ENCODE results near the gene ADGRA1.
"Not testable (repeated sequence)": the region's sequence is repeated elsewhere in the genome, so short reads cannot be mapped to it uniquely, and the experiment has no call there.

ADGRA1 gene, protein sequence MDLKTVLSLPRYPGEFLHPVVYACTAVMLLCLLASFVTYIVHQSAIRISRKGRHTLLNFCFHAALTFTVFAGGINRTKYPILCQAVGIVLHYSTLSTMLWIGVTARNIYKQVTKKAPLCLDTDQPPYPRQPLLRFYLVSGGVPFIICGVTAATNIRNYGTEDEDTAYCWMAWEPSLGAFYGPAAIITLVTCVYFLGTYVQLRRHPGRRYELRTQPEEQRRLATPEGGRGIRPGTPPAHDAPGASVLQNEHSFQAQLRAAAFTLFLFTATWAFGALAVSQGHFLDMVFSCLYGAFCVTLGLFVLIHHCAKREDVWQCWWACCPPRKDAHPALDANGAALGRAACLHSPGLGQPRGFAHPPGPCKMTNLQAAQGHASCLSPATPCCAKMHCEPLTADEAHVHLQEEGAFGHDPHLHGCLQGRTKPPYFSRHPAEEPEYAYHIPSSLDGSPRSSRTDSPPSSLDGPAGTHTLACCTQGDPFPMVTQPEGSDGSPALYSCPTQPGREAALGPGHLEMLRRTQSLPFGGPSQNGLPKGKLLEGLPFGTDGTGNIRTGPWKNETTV

DNA sequence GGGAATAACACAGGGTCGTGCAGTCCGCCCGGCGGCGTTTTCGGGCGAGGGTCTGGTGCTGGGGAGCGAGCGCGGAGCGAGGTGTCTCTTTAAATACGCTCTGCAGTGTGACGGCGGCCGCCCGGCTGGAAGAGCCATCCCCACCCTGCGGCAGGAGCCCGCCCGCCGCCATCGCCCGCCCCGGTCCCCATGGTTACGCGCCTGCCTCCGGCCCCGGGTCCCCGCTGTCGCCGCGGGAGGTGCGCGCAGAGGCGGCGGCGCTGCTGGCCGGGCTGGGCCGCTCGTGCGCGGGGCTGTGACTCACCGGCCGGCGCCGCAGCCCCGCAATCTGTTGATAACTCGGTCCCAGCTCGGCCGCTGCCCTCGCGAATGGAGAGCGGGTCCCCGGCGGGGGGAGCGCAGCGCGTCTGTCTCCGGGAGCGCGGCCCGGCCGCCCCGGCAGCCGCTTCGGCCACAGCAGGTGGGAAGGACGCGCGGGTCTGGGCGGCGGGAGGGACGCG is at the start of gene ADGRA1:
TSS of gene ADGRA1 (plus strand) at position 246 of the 500 bp plus-strand sequence. CDS start 986 bp downstream, outside the sequence.
- no peak for DNase-seq

- no peak for DNase-seq
Measured at GRCh38 chr10:133038036-133038823, 49.5 kb upstream of the ADGRA1 start.

GRCh38 chr10:133039107-133039802 is 48.5 kb upstream of the ADGRA1 start:
- no peak for DNase-seq

GRCh38 chr10:133039803-133040165 is 47.9 kb upstream of the ADGRA1 start:
- DNase-seq, result no peak

- no peak for DNase-seq
Measured at GRCh38 chr10:133040198-133040597, 47.5 kb upstream of the ADGRA1 start.

DNA sequence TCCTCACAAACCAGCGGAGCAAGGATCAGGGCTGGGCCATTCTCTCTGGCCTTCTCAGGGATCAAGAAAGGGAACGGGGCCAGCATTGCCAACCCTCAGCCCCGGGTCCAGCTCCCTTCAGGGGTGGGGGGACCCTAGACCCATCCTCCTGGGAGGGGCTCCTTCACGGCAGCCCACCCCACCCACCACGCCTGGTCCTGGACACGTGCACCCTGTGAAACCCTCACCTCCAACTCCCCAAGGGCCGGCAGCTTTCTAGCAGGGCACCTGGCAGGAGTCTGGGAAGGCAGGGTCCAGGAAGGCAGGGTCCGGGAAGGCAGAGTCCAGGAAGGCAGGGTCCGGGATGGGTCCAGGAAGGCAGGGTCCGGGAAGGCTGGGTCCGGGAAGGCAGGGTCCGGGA is 46.6 kb upstream of the ADGRA1 start:
- DNase-seq, result no peak

DNA sequence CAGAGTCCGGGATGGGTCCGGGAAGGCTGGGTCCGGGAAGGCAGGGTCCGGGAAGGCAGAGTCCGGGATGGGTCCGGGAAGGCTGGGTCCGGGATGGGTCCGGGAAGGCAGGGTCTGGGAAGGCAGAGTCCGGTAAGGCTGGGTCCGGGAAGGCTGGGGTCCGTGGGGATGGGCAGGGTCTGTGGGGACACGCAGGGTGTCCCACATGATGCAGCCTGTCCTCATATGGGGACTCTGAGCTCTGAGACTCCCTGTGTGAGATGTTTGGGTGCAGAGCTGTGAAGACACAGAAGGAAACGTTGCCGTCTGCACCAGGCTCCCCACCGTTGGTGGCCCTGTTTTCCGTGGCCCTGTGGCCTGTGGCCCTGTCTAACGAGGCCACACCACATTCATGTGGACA is 45.7 kb upstream of the ADGRA1 start:
- no peak for DNase-seq

DNA sequence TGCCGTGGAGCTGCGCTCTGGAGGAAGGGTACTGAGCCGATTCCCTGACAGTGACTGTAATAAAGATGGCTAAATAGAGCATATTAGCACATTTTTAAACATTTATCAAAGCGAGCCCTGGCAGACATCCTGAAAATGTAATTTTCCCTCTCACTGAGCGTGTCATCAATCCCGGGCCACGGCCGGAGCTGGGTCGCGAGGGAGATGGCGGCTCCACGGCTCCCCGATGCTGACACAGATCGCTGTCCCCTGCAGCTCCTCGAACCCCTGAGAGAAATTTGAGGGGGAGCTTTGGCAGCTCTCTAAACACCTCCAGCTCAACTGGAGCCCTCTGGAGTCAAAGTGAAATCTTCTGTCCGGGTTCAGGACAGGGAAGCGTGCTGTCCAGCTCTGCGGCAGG is 44.9 kb upstream of the ADGRA1 start:
- no peak for DNase-seq

DNA sequence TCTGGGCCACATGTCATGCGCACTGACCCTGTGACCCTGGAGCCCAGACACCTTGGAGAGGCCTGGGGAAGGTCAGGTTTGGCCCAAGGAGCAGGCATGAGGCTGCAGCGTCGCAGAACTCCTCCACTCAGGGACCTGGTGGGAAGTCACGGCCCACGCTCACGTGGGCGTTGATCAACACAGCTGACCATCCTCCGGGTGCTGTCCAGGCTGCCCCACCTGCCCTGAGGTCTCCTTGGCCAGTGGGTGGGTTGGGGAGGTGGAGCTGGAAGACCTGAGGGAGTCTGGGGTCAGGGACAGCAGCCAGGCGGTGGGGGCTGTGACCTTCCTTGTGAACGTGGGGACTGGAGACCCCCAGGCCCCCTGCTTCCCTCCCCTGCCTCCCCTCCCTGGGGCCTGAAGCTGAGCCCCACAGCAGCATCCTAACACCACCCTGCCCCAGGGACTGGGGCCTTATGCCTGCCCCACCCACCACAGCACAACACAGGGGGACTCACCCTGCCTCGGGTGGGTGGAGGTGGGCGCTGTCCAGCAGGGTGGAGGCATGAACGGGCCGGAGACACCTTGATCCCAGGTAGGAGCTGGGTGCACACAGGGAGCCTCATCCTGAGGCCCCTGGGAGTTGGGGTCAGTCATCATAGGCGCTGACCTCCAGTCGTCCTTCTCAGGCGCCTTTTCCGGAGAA is 44.0 kb upstream of the ADGRA1 start:
- DNase-seq, result no peak

GRCh38 chr10:133044401-133044811 is 43.3 kb upstream of the ADGRA1 start:
- peak; percentile 53 for DNase-seq

GRCh38 chr10:133045556-133046389 is 42.0 kb upstream of the ADGRA1 start:
- DNase-seq, result no peak

DNA sequence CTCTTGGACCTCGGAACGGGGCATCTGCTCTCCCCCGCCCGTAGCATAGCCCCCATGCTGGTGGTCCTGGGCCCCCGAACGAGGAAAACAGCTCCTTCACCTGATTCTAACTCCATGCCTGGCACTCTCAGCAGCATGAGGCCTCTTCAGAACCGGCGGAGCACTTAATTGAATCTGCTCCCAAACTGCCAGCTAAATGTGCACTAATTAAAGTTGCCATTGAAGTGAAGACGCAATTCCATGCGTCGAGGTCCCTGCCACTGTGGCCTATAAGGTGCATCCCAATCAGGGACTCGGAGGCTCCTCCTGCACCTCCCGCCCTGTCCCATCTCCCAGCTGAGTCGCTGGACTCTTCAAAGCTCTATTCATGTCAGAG is 41.3 kb upstream of the ADGRA1 start:
- no peak for DNase-seq

- no peak for DNase-seq
Measured at GRCh38 chr10:133047526-133048123, 40.1 kb upstream of the ADGRA1 start.

- DNase-seq, result no peak
Measured at GRCh38 chr10:133048266-133048665, 39.5 kb upstream of the ADGRA1 start.

DNA sequence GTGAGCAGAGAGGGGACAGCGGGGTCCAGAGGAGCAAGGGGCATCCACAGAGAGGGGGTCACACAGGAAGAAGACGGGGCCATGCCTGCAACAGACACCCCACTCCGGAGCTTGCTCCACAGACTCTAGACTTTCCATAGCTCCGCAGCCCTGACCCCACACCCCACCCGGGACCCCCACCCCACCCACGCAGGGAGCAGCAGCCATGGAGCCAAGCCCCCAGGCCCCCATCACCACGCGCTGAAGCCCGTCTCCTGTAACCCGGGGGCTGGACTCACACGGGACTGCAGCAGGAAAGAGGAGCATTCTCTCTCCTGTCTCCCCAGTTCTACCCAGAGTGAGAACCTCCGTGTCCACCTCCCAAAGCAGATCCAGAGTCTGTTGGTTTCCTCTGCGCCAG is 38.8 kb upstream of the ADGRA1 start:
- DNase-seq, result no peak

GRCh38 chr10:133049639-133050038 is 38.1 kb upstream of the ADGRA1 start:
- DNase-seq, result no peak

GRCh38 chr10:133050371-133050770 is 37.4 kb upstream of the ADGRA1 start:
- DNase-seq, result no peak

DNA sequence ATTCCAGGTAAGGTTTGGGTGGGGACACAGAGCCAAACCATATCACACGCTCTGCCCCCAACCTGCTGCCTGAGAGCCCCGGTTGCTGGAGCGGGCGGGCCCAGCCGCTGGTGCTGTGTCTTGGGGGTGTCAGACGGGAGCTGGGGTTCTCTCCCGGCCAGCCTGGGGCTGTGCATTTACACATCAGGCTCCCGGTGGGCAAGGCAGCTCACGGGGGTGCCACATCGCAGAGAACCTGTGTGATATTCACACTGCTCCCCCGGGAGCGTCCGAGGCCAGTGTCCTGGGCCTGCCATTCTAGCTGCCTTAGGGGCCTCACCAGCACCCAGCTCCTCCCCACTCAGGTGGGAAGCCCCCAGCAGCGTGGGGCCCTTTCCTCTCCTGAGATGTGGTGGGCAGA is 35.6 kb upstream of the ADGRA1 start:
- no peak for DNase-seq

- DNase-seq, result not testable (repeated sequence)
Measured at GRCh38 chr10:133053527-133054133, 34.1 kb upstream of the ADGRA1 start.

GRCh38 chr10:133055470-133055869 is 32.3 kb upstream of the ADGRA1 start:
- DNase-seq, result no peak

- no peak for DNase-seq
Measured at GRCh38 chr10:133056001-133056400, 31.7 kb upstream of the ADGRA1 start.

All from kidney glomerular epithelial cell (primary cell).